Liver (tissue), 3 donors: ENCODE measurements around the gene ABCC1.

Experiments
- ATF3 ChIP-seq: IDR thresholded peaks from 2 replicates; pipeline ENCODE4 v1.6.1; 2016; ENCODE audit warnings: antibody characterized with exemption
- CTCF ChIP-seq: fragments of 150-350 bp; IDR thresholded peaks from 2 replicates; pipeline ENCODE4 v1.5.1; 2017; ENCODE audit warnings: improper control_type of control experiment, low read depth, low read length; ENCODE audit not compliant: missing input control
- MAX ChIP-seq: IDR thresholded peaks from 2 replicates; pipeline ENCODE4 v1.6.1; 2016; ENCODE audit warnings: antibody characterized with exemption
- TAF1 ChIP-seq: conservative IDR thresholded peaks from 2 replicates; pipeline ENCODE4 v1.6.1; 2016; ENCODE audit warnings: antibody characterized with exemption, mild to moderate bottlenecking
- donor health status: healthy.
- donor health status: healthy.

- TF ChIP-seq CTCF (no peak), ATF3 (no peak), TAF1 (no peak), MAX (no peak)
Observed at GRCh38 chr16:16120382-16121184, 171.2 kb downstream of the ABCC1 start.
